ENCODE measurements around the gene MED13L.
"Not testable (repeated sequence)": the region's sequence is repeated elsewhere in the genome, so short reads cannot be mapped to it uniquely, and the experiment has no call there.

The MED13L gene

DNA sequence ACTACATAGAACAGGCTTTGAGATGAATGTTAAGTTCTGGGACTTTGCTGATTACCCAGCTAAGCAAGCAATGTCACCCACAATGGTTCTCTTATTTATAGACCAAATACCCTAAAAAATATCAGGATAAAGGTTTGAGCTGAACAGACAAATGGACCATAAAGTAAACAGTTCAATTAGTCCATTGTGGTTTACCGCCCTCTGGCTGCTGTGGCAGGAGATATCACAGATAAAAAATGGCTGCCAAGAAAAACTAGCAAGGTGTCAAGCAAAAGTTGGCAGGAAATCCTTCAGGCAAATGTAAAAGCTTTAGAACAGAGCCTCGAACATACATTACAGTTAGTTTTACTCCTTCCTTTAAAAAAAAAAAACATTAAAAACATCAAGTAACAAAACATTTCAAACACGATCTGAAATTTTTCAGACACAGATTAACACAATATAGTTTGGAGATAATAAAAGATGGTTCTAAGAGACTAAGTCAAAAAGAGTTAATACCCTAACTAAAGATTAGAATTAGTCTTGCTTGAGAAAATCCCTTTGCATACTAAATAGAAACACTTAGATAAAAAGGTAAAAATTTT lies 41.3 kb downstream of the MED13L start:
- H3K4me3 ChIP-seq (ENCODE audit: low read depth in 1 of 2, low read length in 1 of 2): no peak overlapping the region
- no peaks in the 10 kb centered on the region for H3K27me3 ChIP-seq
- TF ChIP-seq, protein P1, sequence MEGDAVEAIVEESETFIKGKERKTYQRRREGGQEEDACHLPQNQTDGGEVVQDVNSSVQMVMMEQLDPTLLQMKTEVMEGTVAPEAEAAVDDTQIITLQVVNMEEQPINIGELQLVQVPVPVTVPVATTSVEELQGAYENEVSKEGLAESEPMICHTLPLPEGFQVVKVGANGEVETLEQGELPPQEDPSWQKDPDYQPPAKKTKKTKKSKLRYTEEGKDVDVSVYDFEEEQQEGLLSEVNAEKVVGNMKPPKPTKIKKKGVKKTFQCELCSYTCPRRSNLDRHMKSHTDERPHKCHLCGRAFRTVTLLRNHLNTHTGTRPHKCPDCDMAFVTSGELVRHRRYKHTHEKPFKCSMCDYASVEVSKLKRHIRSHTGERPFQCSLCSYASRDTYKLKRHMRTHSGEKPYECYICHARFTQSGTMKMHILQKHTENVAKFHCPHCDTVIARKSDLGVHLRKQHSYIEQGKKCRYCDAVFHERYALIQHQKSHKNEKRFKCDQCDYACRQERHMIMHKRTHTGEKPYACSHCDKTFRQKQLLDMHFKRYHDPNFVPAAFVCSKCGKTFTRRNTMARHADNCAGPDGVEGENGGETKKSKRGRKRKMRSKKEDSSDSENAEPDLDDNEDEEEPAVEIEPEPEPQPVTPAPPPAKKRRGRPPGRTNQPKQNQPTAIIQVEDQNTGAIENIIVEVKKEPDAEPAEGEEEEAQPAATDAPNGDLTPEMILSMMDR (IDR thresholded peaks at IDR 0.05): no peak
- H3K27ac ChIP-seq: peak overlapping the region; percentile 54
- peaks cover 4% of the 10 kb centered on the region for H3K36me3 ChIP-seq
- peaks cover 16 to 32% of the 10 kb centered on the region in 2 experiments for H3K4me1 ChIP-seq (ENCODE audit: control insufficient read depth in 1 of 2, insufficient read depth in 1 of 2, low read depth in 1 of 2, low read length in 1 of 2)
- no peaks in the 10 kb centered on the region for H3K9me3 ChIP-seq

DNA sequence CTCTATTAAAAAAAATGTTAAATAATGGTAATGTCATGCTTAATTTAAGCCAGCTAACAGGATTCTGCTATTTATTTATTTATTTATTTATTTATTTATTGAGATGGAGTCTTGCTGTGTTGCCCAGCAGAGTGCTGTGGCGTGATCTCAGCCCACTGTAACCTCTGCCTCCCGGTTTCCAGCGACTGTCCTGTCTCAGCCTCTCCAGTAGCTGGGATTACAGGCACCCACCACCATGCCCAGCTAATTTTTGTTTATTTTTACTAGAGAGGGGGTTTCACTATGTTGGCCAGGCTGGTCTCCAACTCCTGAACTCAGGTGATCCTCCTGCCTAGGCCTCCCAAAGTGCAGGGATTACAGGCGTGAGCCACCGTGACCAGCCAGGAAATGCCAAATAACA lies 43.3 kb downstream of the MED13L start:
- H3K4me3 ChIP-seq (ENCODE audit: low read depth in 1 of 2, low read length in 1 of 2); H3K9me3 ChIP-seq; H3K27me3 ChIP-seq; H3K36me3 ChIP-seq; H3K27ac ChIP-seq: not testable (repeated sequence)
- peaks cover 0 to 16% of the 10 kb centered on the region in 2 experiments for H3K4me1 ChIP-seq (ENCODE audit: control insufficient read depth in 1 of 2, insufficient read depth in 1 of 2, low read depth in 1 of 2, low read length in 1 of 2)

DNA sequence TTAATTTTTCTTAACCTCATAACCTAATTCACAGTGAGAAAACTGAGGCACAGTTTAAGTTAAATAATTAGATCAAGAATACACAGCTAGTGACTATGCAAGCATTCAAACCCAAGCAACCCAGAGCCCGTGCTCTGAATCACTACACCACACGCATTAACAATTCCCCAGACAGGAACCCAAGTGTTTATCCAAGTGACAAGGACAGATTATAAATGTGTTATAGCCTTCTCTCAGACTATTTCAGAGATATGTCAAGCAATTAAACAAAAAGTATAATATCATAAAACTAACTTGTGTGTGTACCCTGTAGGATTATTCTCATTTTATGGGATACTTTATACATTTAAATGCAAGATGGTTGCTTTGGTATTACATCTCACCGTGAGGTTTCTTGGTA lies 43.8 kb downstream of the MED13L start:
- Histone ChIP-seq H3K27ac (no peak overlapping the region), H3K9me3 (no peaks in the 10 kb centered on the region)
- TF ChIP-seq, protein P1 (IDR thresholded peaks at IDR 0.05): no peak

GRCh38 chr12:116227811-116228210 lies 49.7 kb downstream of the MED13L start:
- TF ChIP-seq, protein P1 (IDR thresholded peaks at IDR 0.05): no peak
- Histone ChIP-seq H3K27me3 (no peaks in the 10 kb centered on the region), H3K4me3 (ENCODE audit: low read depth in 1 of 2, low read length in 1 of 2) (no peak overlapping the region), H3K27ac (no peak overlapping the region), H3K36me3 (peaks cover 14% of the 10 kb centered on the region), H3K9me3 (no peaks in the 10 kb centered on the region), H3K4me1 (ENCODE audit: control insufficient read depth in 1 of 2, insufficient read depth in 1 of 2, low read depth in 1 of 2, low read length in 1 of 2) (no peaks in the 10 kb centered on the region)

More for the DNA sequence above, 43.8 kb downstream of the MED13L start:
- H3K4me3 ChIP-seq (ENCODE audit: low read depth in 1 of 2, low read length in 1 of 2): no peak overlapping the region
- no peaks in the 10 kb centered on the region for H3K27me3 ChIP-seq
- H3K36me3 ChIP-seq: peaks cover 9% of the 10 kb centered on the region
- peaks cover 0 to 13% of the 10 kb centered on the region in 2 experiments for H3K4me1 ChIP-seq (ENCODE audit: control insufficient read depth in 1 of 2, insufficient read depth in 1 of 2, low read depth in 1 of 2, low read length in 1 of 2)

- H3K4me3 ChIP-seq (ENCODE audit: low read depth in 1 of 2, low read length in 1 of 2): no peak overlapping the region
- no peaks in the 10 kb centered on the region for H3K27me3 ChIP-seq
Observed at GRCh38 chr12:116226026-116226425, 51.5 kb downstream of the MED13L start.

DNA sequence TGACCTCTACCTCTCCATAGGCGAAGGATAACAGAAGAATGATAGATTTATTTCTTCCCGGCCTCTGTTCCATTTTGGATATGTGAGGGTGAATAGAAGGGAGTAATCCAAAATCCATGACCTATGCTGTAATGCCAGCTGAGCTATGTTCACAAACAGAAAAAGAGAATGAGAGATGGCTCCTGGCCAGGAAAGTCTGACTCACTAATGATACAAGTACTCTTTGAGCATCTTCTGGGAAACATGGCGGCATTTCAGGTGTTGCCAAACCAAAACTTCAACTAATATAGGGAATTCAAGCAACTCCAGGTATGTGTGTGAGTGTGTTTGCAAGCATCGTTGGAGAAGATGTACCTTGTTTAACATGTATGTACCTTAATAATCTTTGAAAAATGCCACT lies 55.1 kb downstream of the MED13L start:
- Histone ChIP-seq H3K9me3 (no peaks in the 10 kb centered on the region), H3K27ac (no peak overlapping the region), H3K4me3 (ENCODE audit: low read depth in 1 of 2, low read length in 1 of 2) (no peak overlapping the region), H3K4me1 (ENCODE audit: control insufficient read depth in 1 of 2, insufficient read depth in 1 of 2, low read depth in 1 of 2, low read length in 1 of 2) (peaks cover 0 to 3% of the 10 kb centered on the region in 2 experiments), H3K27me3 (no peaks in the 10 kb centered on the region), H3K36me3 (peaks cover 9% of the 10 kb centered on the region)
- TF ChIP-seq, protein P1 (IDR thresholded peaks at IDR 0.05): no peak

More at GRCh38 chr12:116226026-116226425, 51.5 kb downstream of the MED13L start:
- TF ChIP-seq, protein P1 (IDR thresholded peaks at IDR 0.05): no peak
- H3K4me1 ChIP-seq (ENCODE audit: control insufficient read depth in 1 of 2, insufficient read depth in 1 of 2, low read depth in 1 of 2, low read length in 1 of 2): no peaks in the 10 kb centered on the region
- H3K27ac ChIP-seq: no peak overlapping the region
- H3K36me3 ChIP-seq: peaks cover 14% of the 10 kb centered on the region
- no peaks in the 10 kb centered on the region for H3K9me3 ChIP-seq
